Measurements from ENCODE around the gene MEF2B. TPM values are rescaled to one million over a fixed set of nuclear protein-coding genes. Genes with fewer than 3 reads are reported as not detected.

Gene MEF2B
- total RNA-seq, 1 experiment from 2014 or later, result 395 TPM

GRCh38 chr19:19211499-19212420 is 41.7 kb upstream of the MEF2B start, which contains the start of gene NCAN:
TSS of gene NCAN (plus strand) at chr19:19211958. CDS start at chr19:19216954, 4,996 bp downstream.
- Histone ChIP-seq H3K27me3 (ENCODE audit: low read length) (no peaks in the 10 kb centered on the region), H3K4me2 (ENCODE audit: low read depth, low read length, poor library complexity, severe bottlenecking) (no peak within 1 kb of the TSS)
- no peak for DNase-seq

DNA sequence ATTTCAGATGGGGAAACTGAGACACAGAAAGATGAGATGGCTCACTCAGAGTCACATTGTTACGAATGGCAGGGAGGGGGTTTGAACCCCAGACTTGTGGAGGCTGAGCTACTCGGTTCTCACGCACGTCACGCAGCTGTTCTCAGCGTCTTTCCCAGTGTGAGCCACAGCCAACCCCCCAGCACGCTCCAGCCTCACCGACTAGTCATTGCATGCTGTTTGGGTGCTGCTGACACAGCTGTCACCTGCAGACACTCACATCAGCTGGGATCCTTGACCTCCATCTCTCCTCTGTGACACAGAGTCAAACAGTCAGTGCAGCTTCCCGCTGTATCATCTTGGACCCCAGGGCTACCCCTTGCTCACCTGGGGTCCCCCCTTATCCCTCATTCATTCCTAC is 39.3 kb upstream of the MEF2B start:
- no peaks in the 10 kb centered on the region for H4K20me1 ChIP-seq (ENCODE audit: insufficient read depth, low read depth, low read length)
- H3K9ac ChIP-seq (ENCODE audit: low read length), result no peak overlapping the region
- DNase-seq, result no peak
- no peak overlapping the region for H2AFZ ChIP-seq (ENCODE audit: low read length)
- peaks cover 3% of the 10 kb centered on the region; the same call in 1 of the 2 replicates for H3K4me1 ChIP-seq (ENCODE audit: low read length)
- H3K4me3 ChIP-seq (ENCODE audit: low read length), result no peak overlapping the region
- no peaks in the 10 kb centered on the region for H3K27me3 ChIP-seq (ENCODE audit: low read length)
- H3K9me3 ChIP-seq (ENCODE audit: low read length), result no peaks in the 10 kb centered on the region
- no peak overlapping the region for H3K4me2 ChIP-seq (ENCODE audit: low read depth, low read length, poor library complexity, severe bottlenecking)
- no peaks in the 10 kb centered on the region for H3K9me2 ChIP-seq (replicated peaks; ENCODE audit: insufficient read depth, low read length)
- no peaks in the 10 kb centered on the region for H3K36me3 ChIP-seq (ENCODE audit: insufficient read depth, low read length)
- H3K27ac ChIP-seq (ENCODE audit: low read length), result no peak overlapping the region
- H3K79me2 ChIP-seq (ENCODE audit: low read length), result no peaks in the 10 kb centered on the region

More at GRCh38 chr19:19211499-19212420, 41.7 kb upstream of the MEF2B start, which contains the start of gene NCAN:
- no peak within 1 kb of the TSS for H3K27ac ChIP-seq (ENCODE audit: low read length)
- no peaks in the 10 kb centered on the region for H3K79me2 ChIP-seq (ENCODE audit: low read length)
- no peak within 1 kb of the TSS for H2AFZ ChIP-seq (ENCODE audit: low read length)
- H3K36me3 ChIP-seq (ENCODE audit: insufficient read depth, low read length), result no peaks in the 10 kb centered on the region
- no peaks in the 10 kb centered on the region for H3K9me2 ChIP-seq (replicated peaks; ENCODE audit: insufficient read depth, low read length)
- peaks cover 5% of the 10 kb centered on the region; the same call in 1 of the 2 replicates for H3K4me1 ChIP-seq (ENCODE audit: low read length)
- no peaks in the 10 kb centered on the region; the same call in 1 of the 2 replicates for H4K20me1 ChIP-seq (ENCODE audit: insufficient read depth, low read depth, low read length)
- no peak within 1 kb of the TSS for H3K4me3 ChIP-seq (ENCODE audit: low read length)
- no peak within 1 kb of the TSS for H3K9ac ChIP-seq (ENCODE audit: low read length)
- H3K9me3 ChIP-seq (ENCODE audit: low read length), result no peaks in the 10 kb centered on the region

DNA sequence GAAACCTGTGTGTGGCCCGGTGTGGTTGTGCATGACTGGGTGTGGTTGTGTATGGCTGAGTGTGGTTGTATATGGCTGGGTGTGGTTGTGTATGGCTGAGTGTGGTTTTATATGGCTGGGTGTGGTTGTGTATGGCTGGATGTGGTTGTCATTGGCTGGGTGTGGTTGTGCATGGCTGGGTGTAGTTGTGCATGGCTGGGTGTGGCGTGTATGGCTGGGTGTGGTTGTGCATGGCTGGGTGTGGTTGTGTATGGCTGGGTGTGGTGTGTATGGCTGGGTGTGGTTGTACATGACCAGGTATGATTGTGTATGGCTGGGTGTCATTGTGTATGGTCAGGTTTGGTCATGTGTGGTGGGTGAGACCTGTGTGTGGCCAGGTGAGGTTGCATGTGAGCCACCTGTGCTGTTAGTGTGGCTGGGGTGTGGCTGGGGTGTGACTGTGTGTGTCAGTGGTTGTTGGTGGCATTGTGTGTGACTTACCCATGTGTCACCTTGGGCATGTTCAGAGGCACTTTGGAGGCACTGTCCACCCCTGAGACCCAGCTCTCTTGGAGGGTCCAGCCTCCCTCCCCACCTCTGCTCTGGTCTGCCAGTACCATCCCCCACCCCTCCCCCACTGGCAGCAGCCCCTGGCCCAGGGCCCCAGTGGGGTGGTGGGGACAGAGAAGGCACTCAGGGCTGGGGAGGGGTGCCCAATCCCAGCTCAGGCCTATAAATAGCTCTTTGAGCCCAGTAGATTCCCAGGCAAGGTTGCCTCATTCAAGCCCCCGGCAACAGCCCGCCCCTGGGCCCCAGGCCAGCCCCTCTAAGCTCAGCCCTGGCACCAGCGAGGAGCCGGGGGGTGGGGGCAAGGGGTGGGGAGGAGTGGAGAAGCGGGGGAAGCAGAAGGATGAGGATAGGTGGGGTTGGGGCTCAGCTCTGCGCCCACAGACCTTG is 37.8 kb upstream of the MEF2B start:
- Histone ChIP-seq H3K4me1 (ENCODE audit: low read length) (no peaks in the 10 kb centered on the region), H3K27me3 (ENCODE audit: low read length) (no peaks in the 10 kb centered on the region), H3K9ac (ENCODE audit: low read length) (no peak overlapping the region), H2AFZ (ENCODE audit: low read length) (no peak overlapping the region), H3K9me3 (ENCODE audit: low read length) (no peaks in the 10 kb centered on the region), H3K79me2 (ENCODE audit: low read length) (peaks cover 1% of the 10 kb centered on the region), H3K27ac (ENCODE audit: low read length) (no peak overlapping the region), H3K4me3 (ENCODE audit: low read length) (no peak overlapping the region), H3K9me2 (replicated peaks; ENCODE audit: insufficient read depth, low read length) (no peaks in the 10 kb centered on the region), H4K20me1 (ENCODE audit: insufficient read depth, low read depth, low read length) (no peaks in the 10 kb centered on the region), H3K4me2 (ENCODE audit: low read depth, low read length, poor library complexity, severe bottlenecking) (no peak overlapping the region), H3K36me3 (ENCODE audit: insufficient read depth, low read length) (no peaks in the 10 kb centered on the region)
- DNase-seq, result no peak

DNA sequence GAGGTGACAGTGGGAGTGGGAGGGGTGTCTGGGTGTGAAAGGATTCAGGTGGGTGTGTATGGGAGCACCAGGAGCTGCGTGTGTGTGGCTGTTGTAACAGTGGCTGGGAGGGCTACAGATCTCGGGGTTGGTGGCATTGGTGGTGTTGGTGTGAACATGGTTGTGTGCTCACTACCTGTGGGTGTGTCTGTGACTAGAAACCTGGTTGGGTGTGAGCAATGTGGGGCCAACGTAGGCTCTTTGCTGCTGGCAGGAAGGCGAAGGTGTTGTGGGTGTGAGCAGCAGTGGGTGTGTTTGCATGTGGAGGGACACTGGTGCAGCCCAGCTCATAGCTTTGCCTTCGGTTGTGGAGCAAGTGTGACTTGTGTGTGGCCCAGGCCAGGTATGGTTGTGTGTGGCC is 36.9 kb upstream of the MEF2B start:
- Histone ChIP-seq H3K27me3 (ENCODE audit: low read length) (no peaks in the 10 kb centered on the region), H3K4me3 (ENCODE audit: low read length) (no peak overlapping the region), H3K4me2 (ENCODE audit: low read depth, low read length, poor library complexity, severe bottlenecking) (no peak overlapping the region), H3K27ac (ENCODE audit: low read length) (no peak overlapping the region), H3K36me3 (ENCODE audit: insufficient read depth, low read length) (no peaks in the 10 kb centered on the region), H2AFZ (ENCODE audit: low read length) (no peak overlapping the region), H3K9me3 (ENCODE audit: low read length) (no peaks in the 10 kb centered on the region), H3K79me2 (ENCODE audit: low read length) (peaks cover 11% of the 10 kb centered on the region), H3K9me2 (replicated peaks; ENCODE audit: insufficient read depth, low read length) (no peaks in the 10 kb centered on the region), H3K4me1 (ENCODE audit: low read length) (peaks cover 9% of the 10 kb centered on the region), H4K20me1 (ENCODE audit: insufficient read depth, low read depth, low read length) (no peaks in the 10 kb centered on the region), H3K9ac (ENCODE audit: low read length) (no peak overlapping the region)
- no peak for DNase-seq

- Histone ChIP-seq H3K9me2 (replicated peaks; ENCODE audit: insufficient read depth, low read length) (no peaks in the 10 kb centered on the region), H3K79me2 (ENCODE audit: low read length) (peaks cover 15% of the 10 kb centered on the region), H3K36me3 (ENCODE audit: insufficient read depth, low read length) (no peaks in the 10 kb centered on the region), H3K4me3 (ENCODE audit: low read length) (no peak overlapping the region), H3K9ac (ENCODE audit: low read length) (no peak overlapping the region), H3K4me1 (ENCODE audit: low read length) (peaks cover 17% of the 10 kb centered on the region), H4K20me1 (ENCODE audit: insufficient read depth, low read depth, low read length) (no peaks in the 10 kb centered on the region), H3K27ac (ENCODE audit: low read length) (no peak overlapping the region), H2AFZ (ENCODE audit: low read length) (no peak overlapping the region), H3K4me2 (ENCODE audit: low read depth, low read length, poor library complexity, severe bottlenecking) (no peak overlapping the region), H3K9me3 (ENCODE audit: low read length) (no peaks in the 10 kb centered on the region), H3K27me3 (ENCODE audit: low read length) (no peaks in the 10 kb centered on the region)
- no peak for DNase-seq
Measured at GRCh38 chr19:19205416-19206410, 35.6 kb upstream of the MEF2B start.

- H3K4me1 ChIP-seq (ENCODE audit: low read length), result peaks cover 17% of the 10 kb centered on the region
- H3K9ac ChIP-seq (ENCODE audit: low read length), result no peak overlapping the region
- H3K4me2 ChIP-seq (ENCODE audit: low read depth, low read length, poor library complexity, severe bottlenecking), result no peak overlapping the region
- peaks cover 15% of the 10 kb centered on the region for H3K79me2 ChIP-seq (ENCODE audit: low read length)
- no peaks in the 10 kb centered on the region for H4K20me1 ChIP-seq (ENCODE audit: insufficient read depth, low read depth, low read length)
- H3K9me3 ChIP-seq (ENCODE audit: low read length), result no peaks in the 10 kb centered on the region
- no peak overlapping the region for H2AFZ ChIP-seq (ENCODE audit: low read length)
- H3K27me3 ChIP-seq (ENCODE audit: low read length), result no peaks in the 10 kb centered on the region
- DNase-seq, result no peak
- H3K27ac ChIP-seq (ENCODE audit: low read length), result no peak overlapping the region
- no peak overlapping the region for H3K4me3 ChIP-seq (ENCODE audit: low read length)
- no peaks in the 10 kb centered on the region for H3K36me3 ChIP-seq (ENCODE audit: insufficient read depth, low read length)
- no peaks in the 10 kb centered on the region for H3K9me2 ChIP-seq (replicated peaks; ENCODE audit: insufficient read depth, low read length)
Measured at GRCh38 chr19:19204181-19204580, 34.1 kb upstream of the MEF2B start.

GRCh38 chr19:19203012-19203856 is 33.2 kb upstream of the MEF2B start, which contains the start of gene NR2C2AP:
TSS of gene NR2C2AP (minus strand) at chr19:19203414. CDS start at chr19:19203060, 354 bp downstream.
- DNase-seq, result peak; percentile 98
- Histone ChIP-seq H3K9me3 (ENCODE audit: low read length) (no peaks in the 10 kb centered on the region), H3K27me3 (ENCODE audit: low read length) (no peaks in the 10 kb centered on the region), H3K36me3 (ENCODE audit: insufficient read depth, low read length) (0 out of 2 replicates have a peak, but pooled peaks cover 3% of the 10 kb centered on the region), H3K4me2 (ENCODE audit: low read depth, low read length, poor library complexity, severe bottlenecking) (peak within 1 kb of the TSS; percentile 85), H3K27ac (ENCODE audit: low read length) (peak within 1 kb of the TSS; percentile 40; the same call in 1 of the 2 replicates), H3K4me3 (ENCODE audit: low read length) (peak within 1 kb of the TSS; percentile 92), H3K79me2 (ENCODE audit: low read length) (peaks cover 15% of the 10 kb centered on the region), H2AFZ (ENCODE audit: low read length) (no peak within 1 kb of the TSS), H3K9ac (ENCODE audit: low read length) (peak within 1 kb of the TSS; percentile 84), H4K20me1 (ENCODE audit: insufficient read depth, low read depth, low read length) (no peaks in the 10 kb centered on the region), H3K4me1 (ENCODE audit: low read length) (peaks cover 17% of the 10 kb centered on the region), H3K9me2 (replicated peaks; ENCODE audit: insufficient read depth, low read length) (no peaks in the 10 kb centered on the region)

Measured in Karpas-422 (cell line).